HepG2 (cell line): ENCODE data around the gene GCM1.

Experiments
- ATF3 ChIP-seq: sonication (generic); formaldehyde crosslinking; IDR thresholded peaks from 2 replicates; pipeline ENCODE4 v1.4.0; 2020; ENCODE audit warnings: missing genetic modification reagents
- BRD4 ChIP-seq: sonication (generic); formaldehyde crosslinking; IDR thresholded peaks from 2 replicates; pipeline ENCODE4 v1.4.0; 2020; ENCODE audit warnings: missing genetic modification reagents
- CTCF ChIP-seq: sonication (generic); formaldehyde crosslinking; IDR thresholded peaks from 2 replicates; pipeline ENCODE4 v1.5.0; 2020; ENCODE audit warnings: mild to moderate bottlenecking, missing genetic modification reagents, moderate library complexity
- JUND ChIP-seq: sonication (generic); formaldehyde crosslinking; IDR thresholded peaks from 2 replicates; pipeline ENCODE4 v1.8.0; 2022; ENCODE audit warnings: mild to moderate bottlenecking, missing genetic modification reagents
- PRPF4 ChIP-seq: fragments of 200-400 bp; formaldehyde crosslinking; IDR thresholded peaks from 2 replicates; pipeline ENCODE4 v1.6.1; 2016; ENCODE audit warnings: low read length, low read depth; ENCODE audit not compliant: poor library complexity, severe bottlenecking
- TARDBP ChIP-seq: sonication (generic); formaldehyde crosslinking; IDR thresholded peaks from 2 replicates; pipeline ENCODE4 v1.8.0; 2022; ENCODE audit warnings: mild to moderate bottlenecking, missing genetic modification reagents
- TCF7L2 ChIP-seq: IDR thresholded peaks from 2 replicates; pipeline ENCODE4 v1.6.1; 2011; ENCODE audit warnings: mild to moderate bottlenecking, low read depth, low read length, moderate library complexity
- ZC3H4 ChIP-seq: sonication (generic); formaldehyde crosslinking; IDR thresholded peaks from 2 replicates; pipeline ENCODE4 v1.4.0; 2020; ENCODE audit warnings: missing genetic modification reagents, borderline replicate concordance
- ZNF121 ChIP-seq: sonication (generic); formaldehyde crosslinking; IDR thresholded peaks from 2 replicates; pipeline ENCODE4 v1.5.0; 2020; ENCODE audit warnings: mild to moderate bottlenecking, missing genetic modification reagents
- ZNF451 ChIP-seq: sonication (generic); formaldehyde crosslinking; IDR thresholded peaks from 2 replicates; pipeline ENCODE4 v1.5.0; 2020; ENCODE audit warnings: mild to moderate bottlenecking, missing genetic modification reagents

GRCh38 chr6:53124131-53124800 is 24.4 kb downstream of the GCM1 start:
- no peak for TF ChIP-seq CTCF (CRISPR knock-in tag)
- TF ChIP-seq ATF3 (CRISPR knock-in tag): no peak
- no peak for TF ChIP-seq ZC3H4 (CRISPR knock-in tag)
- no peak for TF ChIP-seq ZNF121 (CRISPR knock-in tag)
- no peak for TF ChIP-seq ZNF451
- TF ChIP-seq TCF7L2: no peak
- TF ChIP-seq PRPF4: no peak
- TF ChIP-seq TARDBP: no peak
- no peak for TF ChIP-seq JUND
- TF ChIP-seq BRD4 (CRISPR knock-in tag): no peak
